GM12878 (cell line): ENCODE results near the gene EPDR1. TPM values are rescaled to one million over a fixed set of nuclear protein-coding genes. Genes with fewer than 3 reads are reported as not detected.
A peak's percentile ranks its signal among the peaks of the same experiment; 100 is the strongest.

Experiments
- BCLAF1 ChIP-seq: fragments of 450-650 bp; IDR thresholded peaks from 2 replicates; pipeline ENCODE4 v1.6.1; 2017; ENCODE audit warnings: antibody characterized with exemption, mild to moderate bottlenecking, moderate library complexity
- ETV6 ChIP-seq, 2 experiments: fragments of 450-650 bp in 1 of 2; IDR thresholded peaks in 1 of 2; conservative IDR thresholded peaks in 1 of 2; 2 replicates each; pipeline ENCODE4 v1.6.1; 2014; ENCODE audit warnings: antibody characterized with exemption in 1 of 2, borderline replicate concordance in 1 of 2, low read depth in 1 of 2, mild to moderate bottlenecking in 1 of 2, moderate library complexity in 1 of 2
- HSF1 ChIP-seq: fragments of 150-350 bp; IDR thresholded peaks from 2 replicates; pipeline ENCODE4 v1.6.1; 2014; ENCODE audit warnings: mild to moderate bottlenecking, low read depth, low read length
- IRF5 ChIP-seq: fragments of 450-650 bp; IDR thresholded peaks from 2 replicates; pipeline ENCODE4 v1.6.1; 2017; ENCODE audit warnings: borderline replicate concordance
- JUND ChIP-seq: IDR thresholded peaks from 2 replicates; pipeline ENCODE4 v1.6.1; 2012; ENCODE audit warnings: low read depth, mild to moderate bottlenecking, low read length, improper control_type of control experiment, moderate library complexity
- KDM1A ChIP-seq: fragments of 200-600 bp; sonication (generic); IDR thresholded peaks from 2 replicates; pipeline ENCODE4 v1.6.1; 2016; ENCODE audit warnings: borderline replicate concordance
- KLF5 ChIP-seq: fragments of 450-650 bp; IDR thresholded peaks from 2 replicates; pipeline ENCODE4 v1.6.1; 2014; ENCODE audit warnings: mild to moderate bottlenecking; ENCODE audit not compliant: partially characterized antibody
- MTA2 ChIP-seq: fragments of 450-650 bp; IDR thresholded peaks from 2 replicates; pipeline ENCODE4 v1.6.1; 2016; ENCODE audit warnings: low read depth, mild to moderate bottlenecking, moderate library complexity
- PAX8 ChIP-seq: fragments of 450-650 bp; IDR thresholded peaks from 2 replicates; pipeline ENCODE4 v1.6.1; 2017; ENCODE audit warnings: mild to moderate bottlenecking, moderate library complexity
- RB1 ChIP-seq: fragments of 450-650 bp; formaldehyde crosslinking; IDR thresholded peaks from 2 replicates; pipeline ENCODE4 v1.6.1; 2017; ENCODE audit warnings: mild to moderate bottlenecking, borderline replicate concordance
- RFX5 ChIP-seq: IDR thresholded peaks from 2 replicates; pipeline ENCODE4 v1.6.1; 2011; ENCODE audit warnings: low read depth, low read length, improper control_type of control experiment
- SREBF2 ChIP-seq: IDR thresholded peaks from 2 replicates; pipeline ENCODE4 v1.6.1; 2012; ENCODE audit warnings: mild to moderate bottlenecking, low read length
- USF1 ChIP-seq: IDR thresholded peaks from 2 replicates; pipeline ENCODE4 v1.6.1; 2011; ENCODE audit warnings: borderline replicate concordance, low read depth, mild to moderate bottlenecking, moderate library complexity, mixed read lengths, low read length; ENCODE audit not compliant: insufficient read depth; ENCODE audit errors: extremely low read length
- ZNF207 ChIP-seq: fragments of 450-650 bp; IDR thresholded peaks from 2 replicates; pipeline ENCODE4 v1.6.1; 2014; ENCODE audit warnings: antibody characterized with exemption, mild to moderate bottlenecking, borderline replicate concordance
- ZNF217 ChIP-seq: fragments of 450-650 bp; IDR thresholded peaks from 2 replicates; pipeline ENCODE4 v1.6.1; 2017; ENCODE audit warnings: antibody characterized with exemption, mild to moderate bottlenecking
- polyA plus RNA-seq, 11 experiments: library from polyadenylated mRNA; depleted of rRNA in 4 of 11; unstranded in 6 of 11; stranded (reverse) in 5 of 11; fragments of >200 nt; fragmentation: Nextera tagmentation in 4 of 11; fragmentation: Illumina TruSeq in 1 of 11; extraction: Ambion mirVana in 4 of 11; extraction: Trizol in 1 of 11; gene quantifications; 1 replicate in 1 of 11; 2 replicates in 10 of 11; pipeline versions ENCODE4 v1.2.1 to v1.2.3, GENCODE V29; 2011 to 2016; ENCODE audit warnings: inconsistent platforms in 2 of 11, missing spikeins in 2 of 11, low read depth in 1 of 11
- total RNA-seq, 4 experiments: library from RNA; depleted of rRNA in 3 of 4; stranded (reverse); fragments of >200 nt in 3 of 4; fragmentation: Illumina TruSeq in 1 of 4; extraction: Trizol in 1 of 4; gene quantifications; 2 replicates each; pipeline versions ENCODE4 v1.2.1 to v1.2.3, GENCODE V29; 2013 to 2021
- TF ChIP-seq, protein P1 (sequence below): IDR thresholded peaks from 2 replicates; pipeline ENCODE4 v1.6.1; 2012; ENCODE audit warnings: low read depth, low read length, improper control_type of control experiment
- TF ChIP-seq, protein P2 (sequence below): fragments of 450-650 bp; formaldehyde crosslinking; IDR thresholded peaks from 2 replicates; pipeline ENCODE4 v1.5.0; 2022; ENCODE audit warnings: mild to moderate bottlenecking, missing genetic modification characterization

Gene EPDR1
- total and polyA plus RNA-seq, 10 of the 15 experiments (the other 5 are each of a cell fraction or from before 2014, with no cell fraction given): 1.2 to 18.8 (median 4.7) TPM

- TF ChIP-seq MTA2: no peak; the same call in 1 of the 2 replicates
- no peak for TF ChIP-seq IRF5
- TF ChIP-seq, protein P1, sequence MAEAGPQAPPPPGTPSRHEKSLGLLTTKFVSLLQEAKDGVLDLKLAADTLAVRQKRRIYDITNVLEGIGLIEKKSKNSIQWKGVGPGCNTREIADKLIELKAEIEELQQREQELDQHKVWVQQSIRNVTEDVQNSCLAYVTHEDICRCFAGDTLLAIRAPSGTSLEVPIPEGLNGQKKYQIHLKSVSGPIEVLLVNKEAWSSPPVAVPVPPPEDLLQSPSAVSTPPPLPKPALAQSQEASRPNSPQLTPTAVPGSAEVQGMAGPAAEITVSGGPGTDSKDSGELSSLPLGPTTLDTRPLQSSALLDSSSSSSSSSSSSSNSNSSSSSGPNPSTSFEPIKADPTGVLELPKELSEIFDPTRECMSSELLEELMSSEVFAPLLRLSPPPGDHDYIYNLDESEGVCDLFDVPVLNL: no peak
- peak; percentile 17; the same call in 1 of the 2 replicates for TF ChIP-seq RB1
- TF ChIP-seq, protein P2, sequence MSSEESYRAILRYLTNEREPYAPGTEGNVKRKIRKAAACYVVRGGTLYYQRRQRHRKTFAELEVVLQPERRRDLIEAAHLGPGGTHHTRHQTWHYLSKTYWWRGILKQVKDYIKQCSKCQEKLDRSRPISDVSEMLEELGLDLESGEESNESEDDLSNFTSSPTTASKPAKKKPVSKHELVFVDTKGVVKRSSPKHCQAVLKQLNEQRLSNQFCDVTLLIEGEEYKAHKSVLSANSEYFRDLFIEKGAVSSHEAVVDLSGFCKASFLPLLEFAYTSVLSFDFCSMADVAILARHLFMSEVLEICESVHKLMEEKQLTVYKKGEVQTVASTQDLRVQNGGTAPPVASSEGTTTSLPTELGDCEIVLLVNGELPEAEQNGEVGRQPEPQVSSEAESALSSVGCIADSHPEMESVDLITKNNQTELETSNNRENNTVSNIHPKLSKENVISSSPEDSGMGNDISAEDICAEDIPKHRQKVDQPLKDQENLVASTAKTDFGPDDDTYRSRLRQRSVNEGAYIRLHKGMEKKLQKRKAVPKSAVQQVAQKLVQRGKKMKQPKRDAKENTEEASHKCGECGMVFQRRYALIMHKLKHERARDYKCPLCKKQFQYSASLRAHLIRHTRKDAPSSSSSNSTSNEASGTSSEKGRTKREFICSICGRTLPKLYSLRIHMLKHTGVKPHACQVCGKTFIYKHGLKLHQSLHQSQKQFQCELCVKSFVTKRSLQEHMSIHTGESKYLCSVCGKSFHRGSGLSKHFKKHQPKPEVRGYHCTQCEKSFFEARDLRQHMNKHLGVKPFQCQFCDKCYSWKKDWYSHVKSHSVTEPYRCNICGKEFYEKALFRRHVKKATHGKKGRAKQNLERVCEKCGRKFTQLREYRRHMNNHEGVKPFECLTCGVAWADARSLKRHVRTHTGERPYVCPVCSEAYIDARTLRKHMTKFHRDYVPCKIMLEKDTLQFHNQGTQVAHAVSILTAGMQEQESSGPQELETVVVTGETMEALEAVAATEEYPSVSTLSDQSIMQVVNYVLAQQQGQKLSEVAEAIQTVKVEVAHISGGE (CRISPR knock-in tag): no peak
- no peak for TF ChIP-seq ETV6 (conservative IDR thresholded peaks at IDR 0.05 in 1 of 2, IDR thresholded peaks at IDR 0.05 in 1 of 2; ENCODE audit: borderline replicate concordance in 1 of 2, low read depth in 1 of 2)
- TF ChIP-seq ZNF207: no peak
- TF ChIP-seq KDM1A: no peak
- TF ChIP-seq KLF5: no peak
- TF ChIP-seq SREBF2: no peak
- TF ChIP-seq PAX8: no peak
- no peak for TF ChIP-seq USF1
- TF ChIP-seq BCLAF1: no peak
- TF ChIP-seq ZNF217: no peak
- no peak for TF ChIP-seq RFX5
- TF ChIP-seq JUND: no peak
- TF ChIP-seq HSF1: no peak
These were observed 687 bp downstream of the EPDR1 start (continued) for GRCh38 chr7:37920849-37921805.
